ENCODE results near the gene DOP1A.

The DOP1A gene

DNA sequence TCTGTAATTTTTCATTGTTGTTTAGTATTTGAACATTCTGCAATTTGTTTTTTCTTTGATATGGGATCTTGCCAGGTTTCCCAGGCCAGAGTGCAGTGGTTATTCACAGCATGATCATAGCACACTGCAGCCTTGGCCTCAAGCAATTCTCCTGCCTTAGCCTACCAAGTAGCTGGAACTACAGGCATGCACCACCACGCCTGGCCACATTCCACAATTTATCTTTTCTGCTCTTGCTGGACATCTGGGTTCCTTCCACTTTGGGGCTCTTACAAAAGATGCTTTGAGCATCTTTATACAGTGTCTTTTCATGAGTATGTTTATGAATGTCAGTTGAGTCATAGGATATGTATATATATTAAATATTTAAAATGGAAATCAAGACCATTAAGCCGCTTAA lies 83.6 kb downstream of the DOP1A start:
- no peaks in the 10 kb centered on the region for H3K4me1 ChIP-seq (ENCODE audit: control insufficient read depth, insufficient read depth, low read length)
- H3K27ac ChIP-seq (ENCODE audit: low read depth, low read length) = no peak overlapping the region
- H3K9me3 ChIP-seq (ENCODE audit: control insufficient read depth, insufficient read depth, low read length) = no peaks in the 10 kb centered on the region
- no peak overlapping the region for H3K9ac ChIP-seq (ENCODE audit: low read depth, low read length)
- no peaks in the 10 kb centered on the region for H3K27me3 ChIP-seq (ENCODE audit: control insufficient read depth, insufficient read depth, low read length)
- peaks cover 74% of the 10 kb centered on the region for H3K36me3 ChIP-seq (ENCODE audit: control insufficient read depth, insufficient read depth, low read length)
- H3K4me3 ChIP-seq (ENCODE audit: low read depth, low read length) = no peak overlapping the region

- Histone ChIP-seq H3K4me3 (ENCODE audit: low read depth, low read length) (no peak overlapping the region), H3K9me3 (ENCODE audit: control insufficient read depth, insufficient read depth, low read length) (no peaks in the 10 kb centered on the region), H3K9ac (ENCODE audit: low read depth, low read length) (no peak overlapping the region), H3K27ac (ENCODE audit: low read depth, low read length) (no peak overlapping the region), H3K4me1 (ENCODE audit: control insufficient read depth, insufficient read depth, low read length) (no peaks in the 10 kb centered on the region), H3K36me3 (ENCODE audit: control insufficient read depth, insufficient read depth, low read length) (peaks cover 72% of the 10 kb centered on the region), H3K27me3 (ENCODE audit: control insufficient read depth, insufficient read depth, low read length) (no peaks in the 10 kb centered on the region)
Measured at GRCh38 chr6:83152913-83153312, 85.4 kb downstream of the DOP1A start.

DNA sequence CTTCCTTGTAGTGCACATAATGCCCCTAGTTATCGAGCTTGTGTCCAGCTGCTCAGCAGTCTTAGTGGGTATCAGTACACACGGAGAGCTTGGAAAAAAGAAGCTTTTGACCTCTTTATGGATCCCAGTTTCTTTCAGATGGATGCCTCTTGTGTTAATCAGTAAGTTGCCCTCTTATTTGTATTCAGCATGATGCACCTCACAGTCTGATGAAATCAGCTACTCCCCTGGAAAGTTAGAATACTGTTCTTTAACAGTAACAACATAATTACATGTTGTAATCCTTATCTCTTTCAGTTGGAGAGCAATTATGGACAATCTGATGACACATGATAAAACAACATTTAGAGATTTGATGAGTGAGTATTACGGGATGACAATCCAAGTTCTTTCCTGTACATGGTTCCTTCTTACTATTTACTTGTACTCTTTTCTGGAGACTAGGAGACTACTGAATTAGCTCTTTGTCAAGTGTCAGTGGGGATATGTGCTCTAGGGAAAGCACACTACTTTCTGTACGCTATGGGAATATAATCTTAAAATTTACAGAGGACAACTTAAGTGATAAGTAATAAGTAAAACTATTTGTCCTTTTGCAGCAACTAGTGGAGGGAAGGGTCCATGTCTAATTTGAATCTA lies 86.5 kb downstream of the DOP1A start:
- no peak overlapping the region for H3K4me3 ChIP-seq (ENCODE audit: low read depth, low read length)
- H3K27ac ChIP-seq (ENCODE audit: low read depth, low read length) = no peak overlapping the region
- no peak overlapping the region for H3K9ac ChIP-seq (ENCODE audit: low read depth, low read length)
- H3K27me3 ChIP-seq (ENCODE audit: control insufficient read depth, insufficient read depth, low read length) = no peaks in the 10 kb centered on the region
- H3K4me1 ChIP-seq (ENCODE audit: control insufficient read depth, insufficient read depth, low read length) = no peaks in the 10 kb centered on the region
- H3K9me3 ChIP-seq (ENCODE audit: control insufficient read depth, insufficient read depth, low read length) = no peaks in the 10 kb centered on the region
- H3K36me3 ChIP-seq (ENCODE audit: control insufficient read depth, insufficient read depth, low read length) = peaks cover 75% of the 10 kb centered on the region

DNA sequence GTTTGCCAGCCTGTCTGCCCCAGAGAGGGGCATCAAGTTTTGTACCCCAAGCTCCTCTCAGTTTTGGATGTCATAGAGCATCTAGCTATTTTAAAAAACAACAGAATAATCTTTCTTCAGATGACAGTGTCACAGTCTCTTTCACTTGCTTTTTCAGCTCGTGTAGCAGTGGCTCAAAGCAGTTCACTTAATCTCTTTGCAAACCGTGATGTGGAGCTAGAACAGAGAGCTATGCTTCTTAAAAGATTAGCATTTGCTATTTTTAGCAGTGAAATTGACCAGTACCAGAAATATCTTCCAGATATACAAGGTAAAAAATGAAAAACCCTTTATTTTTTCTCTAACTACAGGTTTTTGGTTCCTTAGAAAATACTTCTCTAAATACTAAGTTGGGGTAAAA lies 88.3 kb downstream of the DOP1A start:
- H3K4me3 ChIP-seq (ENCODE audit: low read depth, low read length) = no peak overlapping the region
- H3K36me3 ChIP-seq (ENCODE audit: control insufficient read depth, insufficient read depth, low read length) = peaks cover 88% of the 10 kb centered on the region
- H3K27ac ChIP-seq (ENCODE audit: low read depth, low read length) = no peak overlapping the region
- no peaks in the 10 kb centered on the region for H3K4me1 ChIP-seq (ENCODE audit: control insufficient read depth, insufficient read depth, low read length)
- H3K9me3 ChIP-seq (ENCODE audit: control insufficient read depth, insufficient read depth, low read length) = no peaks in the 10 kb centered on the region
- H3K27me3 ChIP-seq (ENCODE audit: control insufficient read depth, insufficient read depth, low read length) = no peaks in the 10 kb centered on the region
- H3K9ac ChIP-seq (ENCODE audit: low read depth, low read length) = no peak overlapping the region

- H3K36me3 ChIP-seq (ENCODE audit: control insufficient read depth, insufficient read depth, low read length) = peaks cover 87% of the 10 kb centered on the region
- H3K27me3 ChIP-seq (ENCODE audit: control insufficient read depth, insufficient read depth, low read length) = no peaks in the 10 kb centered on the region
- H3K27ac ChIP-seq (ENCODE audit: low read depth, low read length) = no peak overlapping the region
- H3K9me3 ChIP-seq (ENCODE audit: control insufficient read depth, insufficient read depth, low read length) = no peaks in the 10 kb centered on the region
- H3K4me3 ChIP-seq (ENCODE audit: low read depth, low read length) = no peak overlapping the region
- no peaks in the 10 kb centered on the region for H3K4me1 ChIP-seq (ENCODE audit: control insufficient read depth, insufficient read depth, low read length)
- no peak overlapping the region for H3K9ac ChIP-seq (ENCODE audit: low read depth, low read length)
Measured at GRCh38 chr6:83160167-83160566, 92.7 kb downstream of the DOP1A start.

GRCh38 chr6:83167726-83168278 lies 100.3 kb downstream of the DOP1A start:
- Histone ChIP-seq H3K36me3 (ENCODE audit: control insufficient read depth, insufficient read depth, low read length) (peaks cover 99% of the 10 kb centered on the region), H3K9ac (ENCODE audit: low read depth, low read length) (no peak overlapping the region), H3K9me3 (ENCODE audit: control insufficient read depth, insufficient read depth, low read length) (no peaks in the 10 kb centered on the region), H3K27ac (ENCODE audit: low read depth, low read length) (no peak overlapping the region), H3K27me3 (ENCODE audit: control insufficient read depth, insufficient read depth, low read length) (no peaks in the 10 kb centered on the region), H3K4me1 (ENCODE audit: control insufficient read depth, insufficient read depth, low read length) (no peaks in the 10 kb centered on the region), H3K4me3 (ENCODE audit: low read depth, low read length) (no peak overlapping the region)

GRCh38 chr6:83168556-83168955 lies 101.1 kb downstream of the DOP1A start:
- no peaks in the 10 kb centered on the region for H3K4me1 ChIP-seq (ENCODE audit: control insufficient read depth, insufficient read depth, low read length)
- H3K9me3 ChIP-seq (ENCODE audit: control insufficient read depth, insufficient read depth, low read length) = no peaks in the 10 kb centered on the region
- no peak overlapping the region for H3K4me3 ChIP-seq (ENCODE audit: low read depth, low read length)
- H3K9ac ChIP-seq (ENCODE audit: low read depth, low read length) = no peak overlapping the region
- no peak overlapping the region for H3K27ac ChIP-seq (ENCODE audit: low read depth, low read length)
- peaks cover 99% of the 10 kb centered on the region for H3K36me3 ChIP-seq (ENCODE audit: control insufficient read depth, insufficient read depth, low read length)
- H3K27me3 ChIP-seq (ENCODE audit: control insufficient read depth, insufficient read depth, low read length) = no peaks in the 10 kb centered on the region

- Histone ChIP-seq H3K27me3 (ENCODE audit: control insufficient read depth, insufficient read depth, low read length) (no peaks in the 10 kb centered on the region), H3K9me3 (ENCODE audit: control insufficient read depth, insufficient read depth, low read length) (no peaks in the 10 kb centered on the region), H3K27ac (ENCODE audit: low read depth, low read length) (no peak overlapping the region), H3K36me3 (ENCODE audit: control insufficient read depth, insufficient read depth, low read length) (peaks cover 98% of the 10 kb centered on the region), H3K4me3 (ENCODE audit: low read depth, low read length) (no peak overlapping the region), H3K9ac (ENCODE audit: low read depth, low read length) (no peak overlapping the region), H3K4me1 (ENCODE audit: control insufficient read depth, insufficient read depth, low read length) (no peaks in the 10 kb centered on the region)
Measured at GRCh38 chr6:83169106-83169505, 101.6 kb downstream of the DOP1A start.

DNA sequence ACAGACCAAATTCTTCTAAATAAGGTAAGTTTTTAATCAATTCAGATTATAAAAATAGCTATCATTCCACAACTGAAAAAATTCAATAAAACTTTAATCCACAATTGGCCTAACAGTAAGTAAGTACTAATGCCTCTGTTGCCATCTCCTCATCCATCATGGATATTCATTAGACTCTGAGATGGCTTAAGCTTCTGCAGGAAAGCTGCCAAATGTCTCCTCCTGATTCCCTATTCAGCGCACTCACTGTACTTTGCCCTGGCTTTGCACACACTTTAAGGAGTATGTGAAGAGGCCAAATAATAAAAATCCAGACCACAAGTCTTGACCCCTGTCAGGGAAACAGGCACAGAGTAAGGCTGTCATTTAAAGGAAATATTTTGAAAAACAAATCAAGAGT lies 102.0 kb downstream of the DOP1A start:
- Histone ChIP-seq H3K27me3 (ENCODE audit: control insufficient read depth, insufficient read depth, low read length) (no peaks in the 10 kb centered on the region), H3K4me1 (ENCODE audit: control insufficient read depth, insufficient read depth, low read length) (no peaks in the 10 kb centered on the region), H3K9ac (ENCODE audit: low read depth, low read length) (no peak overlapping the region), H3K27ac (ENCODE audit: low read depth, low read length) (no peak overlapping the region), H3K4me3 (ENCODE audit: low read depth, low read length) (no peak overlapping the region), H3K9me3 (ENCODE audit: control insufficient read depth, insufficient read depth, low read length) (no peaks in the 10 kb centered on the region), H3K36me3 (ENCODE audit: control insufficient read depth, insufficient read depth, low read length) (peaks cover 98% of the 10 kb centered on the region)

GRCh38 chr6:83176246-83176645 lies 108.8 kb downstream of the DOP1A start:
- peaks cover 93% of the 10 kb centered on the region for H3K36me3 ChIP-seq (ENCODE audit: control insufficient read depth, insufficient read depth, low read length)
- no peak overlapping the region for H3K4me3 ChIP-seq (ENCODE audit: low read depth, low read length)
- no peak overlapping the region for H3K9ac ChIP-seq (ENCODE audit: low read depth, low read length)
- peaks cover under 1% of the 10 kb centered on the region; the same call in 1 of the 2 replicates for H3K4me1 ChIP-seq (ENCODE audit: control insufficient read depth, insufficient read depth, low read length)
- H3K27me3 ChIP-seq (ENCODE audit: control insufficient read depth, insufficient read depth, low read length) = no peaks in the 10 kb centered on the region
- no peaks in the 10 kb centered on the region for H3K9me3 ChIP-seq (ENCODE audit: control insufficient read depth, insufficient read depth, low read length)
- no peak overlapping the region for H3K27ac ChIP-seq (ENCODE audit: low read depth, low read length)

DNA sequence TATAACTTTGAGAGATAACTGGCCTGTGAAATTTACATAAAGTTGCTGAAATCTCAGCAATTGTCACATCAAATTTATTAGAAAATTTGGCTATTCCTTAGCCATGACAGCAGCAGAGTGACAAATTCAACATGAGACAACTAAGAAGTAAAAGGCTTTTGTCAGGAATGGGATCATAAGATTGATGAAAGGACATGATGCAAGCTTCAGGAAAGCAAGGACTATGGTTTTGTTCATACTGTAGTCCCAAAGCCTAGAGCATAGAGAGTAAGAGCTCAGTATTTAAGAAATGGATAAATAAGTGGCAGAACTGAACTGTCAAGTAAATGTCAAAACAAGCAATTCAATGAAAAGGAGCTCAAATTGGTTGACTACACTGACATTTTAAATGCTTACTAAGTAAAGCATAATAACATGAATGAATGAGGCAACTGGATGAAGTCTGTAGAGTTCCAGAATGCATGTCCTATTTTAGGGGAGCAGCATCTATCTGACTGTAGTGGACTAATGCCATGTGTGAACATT lies 113.0 kb downstream of the DOP1A start:
- H3K36me3 ChIP-seq (ENCODE audit: control insufficient read depth, insufficient read depth, low read length) = peaks cover 93% of the 10 kb centered on the region
- H3K9ac ChIP-seq (ENCODE audit: low read depth, low read length) = no peak overlapping the region
- no peak overlapping the region for H3K4me3 ChIP-seq (ENCODE audit: low read depth, low read length)
- peaks cover 6% of the 10 kb centered on the region; the same call in 1 of the 2 replicates for H3K4me1 ChIP-seq (ENCODE audit: control insufficient read depth, insufficient read depth, low read length)
- no peaks in the 10 kb centered on the region for H3K27me3 ChIP-seq (ENCODE audit: control insufficient read depth, insufficient read depth, low read length)
- H3K9me3 ChIP-seq (ENCODE audit: control insufficient read depth, insufficient read depth, low read length) = no peaks in the 10 kb centered on the region
- no peak overlapping the region for H3K27ac ChIP-seq (ENCODE audit: low read depth, low read length)
